Lower leg skin (tissue), 4 donors: Measurements from ENCODE around the gene NOX4. TPM values are rescaled to one million over a fixed set of nuclear protein-coding genes. Genes with fewer than 3 reads are reported as not detected.
"Not testable (repeated sequence)": the region's sequence is repeated elsewhere in the genome, so short reads cannot be mapped to it uniquely, and the experiment has no call there.

Source experiments
- DNase-seq, 2 donors: peaks; one replicate each; pipeline ENCODE4 v3.0.0-alpha.2; 2019; ENCODE audit warnings: low spot score in 2 of 2
- H3K4me3 ChIP-seq: fragments of 200-600 bp; sonication (generic); 2 replicates; pipeline ENCODE4 v1.5.1; 2017; ENCODE audit warnings: mild to moderate bottlenecking, low read depth; ENCODE audit not compliant: poor library complexity, severe bottlenecking
- POLR2A ChIP-seq, 2 donors: fragments of 450-650 bp; IDR thresholded peaks; one replicate each; pipeline ENCODE4 v1.6.1; 2016 to 2017; ENCODE audit warnings: antibody characterized with exemption in 2 of 2, mild to moderate bottlenecking in 1 of 2, moderate library complexity in 1 of 2
- WGBS, 2 donors: methylation state at CpG; one replicate each; pipeline ENCODE4 v1.1.5; 2018; 5-methylcytosine and 5-hydroxymethylcytosine counted together
- intact Hi-C: fragments of 100-400 bp; cut with DNase I; formaldehyde crosslinking; loops from one replicate; pipeline ENCODE4 v1.15.0; 2023; ENCODE audit warnings: low total_unique reads
- total RNA-seq, 4 donors: library from RNA; depleted of rRNA; stranded (reverse); fragments of >200 nt; gene quantifications; one replicate each; pipeline ENCODE4 v1.1.0, GENCODE V29; 2016
- TF ChIP-seq, protein P1 (sequence below), 3 donors: fragments of 450-650 bp; IDR thresholded peaks; one replicate each; pipeline ENCODE4 v1.5.1; 2016; ENCODE audit warnings: antibody characterized with exemption in 3 of 3, mild to moderate bottlenecking in 3 of 3, moderate library complexity in 2 of 3

The NOX4 gene
- total RNA-seq, 4 donors from 2014 or later: 1.2 to 8.3 (median 2.8) TPM

DNA sequence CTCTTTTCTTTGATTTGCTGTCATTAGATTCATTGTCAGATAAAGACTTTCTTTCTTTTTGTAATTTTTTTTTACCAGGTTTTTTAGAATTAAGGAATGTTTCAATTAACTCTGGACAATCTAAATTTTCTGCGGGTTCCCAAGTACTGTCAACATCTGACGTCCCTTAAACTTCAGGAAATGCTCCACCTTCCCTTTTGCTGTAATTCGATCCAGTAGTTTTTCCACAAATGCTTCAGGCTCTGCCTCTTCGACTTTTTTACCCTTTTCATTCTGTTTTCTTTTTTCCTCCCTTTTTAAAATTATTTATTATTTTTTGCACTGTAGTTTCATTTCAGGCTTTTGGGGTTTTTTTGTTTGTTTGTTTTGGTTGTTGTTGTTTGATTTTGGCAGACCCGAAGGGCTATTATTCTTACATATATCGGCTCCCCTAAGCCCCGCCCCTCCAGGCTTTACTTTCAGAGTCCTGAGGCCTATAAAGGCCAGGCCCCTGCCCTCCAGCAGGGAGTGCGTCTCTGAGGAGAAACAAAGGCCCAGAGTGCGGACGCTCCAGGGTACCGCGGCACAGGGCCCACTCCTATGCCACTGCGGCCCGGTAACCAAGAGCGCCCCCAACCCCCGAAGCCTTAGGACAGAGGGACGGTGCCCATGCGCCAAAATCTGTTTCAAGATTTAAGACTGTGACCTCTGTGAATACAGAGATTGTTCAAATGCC lies 197.1 kb downstream of the NOX4 start:
- no peak overlapping the region for H3K4me3 ChIP-seq
- WGBS, 2 donors: 23 to 32% methylated on average over 18 of the region's 18 CpGs
- TF ChIP-seq, protein P1, sequence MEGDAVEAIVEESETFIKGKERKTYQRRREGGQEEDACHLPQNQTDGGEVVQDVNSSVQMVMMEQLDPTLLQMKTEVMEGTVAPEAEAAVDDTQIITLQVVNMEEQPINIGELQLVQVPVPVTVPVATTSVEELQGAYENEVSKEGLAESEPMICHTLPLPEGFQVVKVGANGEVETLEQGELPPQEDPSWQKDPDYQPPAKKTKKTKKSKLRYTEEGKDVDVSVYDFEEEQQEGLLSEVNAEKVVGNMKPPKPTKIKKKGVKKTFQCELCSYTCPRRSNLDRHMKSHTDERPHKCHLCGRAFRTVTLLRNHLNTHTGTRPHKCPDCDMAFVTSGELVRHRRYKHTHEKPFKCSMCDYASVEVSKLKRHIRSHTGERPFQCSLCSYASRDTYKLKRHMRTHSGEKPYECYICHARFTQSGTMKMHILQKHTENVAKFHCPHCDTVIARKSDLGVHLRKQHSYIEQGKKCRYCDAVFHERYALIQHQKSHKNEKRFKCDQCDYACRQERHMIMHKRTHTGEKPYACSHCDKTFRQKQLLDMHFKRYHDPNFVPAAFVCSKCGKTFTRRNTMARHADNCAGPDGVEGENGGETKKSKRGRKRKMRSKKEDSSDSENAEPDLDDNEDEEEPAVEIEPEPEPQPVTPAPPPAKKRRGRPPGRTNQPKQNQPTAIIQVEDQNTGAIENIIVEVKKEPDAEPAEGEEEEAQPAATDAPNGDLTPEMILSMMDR (IDR thresholded peaks at IDR 0.05): no peak
- no peak for TF ChIP-seq POLR2A (IDR thresholded peaks at IDR 0.05)
- DNase-seq: no peak
- intact Hi-C loops: no loop called here

DNA sequence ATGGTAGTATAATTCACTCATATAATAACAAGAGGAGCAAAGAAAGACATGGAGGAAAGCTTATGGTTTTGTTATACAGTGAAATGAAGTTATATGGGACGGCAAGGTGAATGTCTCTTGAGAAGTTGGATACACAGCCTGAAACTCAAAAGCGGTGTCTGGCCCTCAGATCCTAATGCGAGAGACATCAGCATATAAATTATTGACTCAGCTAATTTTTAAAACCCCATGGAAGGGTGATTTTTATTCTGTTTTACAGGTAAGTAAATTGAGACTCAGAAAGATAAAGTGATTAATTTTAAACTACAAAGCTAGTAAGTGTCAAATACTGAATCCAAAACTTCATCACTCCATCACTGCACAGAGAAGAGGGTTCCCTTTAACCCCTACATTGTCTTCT lies 203.2 kb downstream of the NOX4 start:
- DNase-seq, intact Hi-C loops, H3K4me3 ChIP-seq: not testable (repeated sequence)
- WGBS, 2 donors: 90 to 92% methylated on average over 3 of the region's 3 CpGs

DNA sequence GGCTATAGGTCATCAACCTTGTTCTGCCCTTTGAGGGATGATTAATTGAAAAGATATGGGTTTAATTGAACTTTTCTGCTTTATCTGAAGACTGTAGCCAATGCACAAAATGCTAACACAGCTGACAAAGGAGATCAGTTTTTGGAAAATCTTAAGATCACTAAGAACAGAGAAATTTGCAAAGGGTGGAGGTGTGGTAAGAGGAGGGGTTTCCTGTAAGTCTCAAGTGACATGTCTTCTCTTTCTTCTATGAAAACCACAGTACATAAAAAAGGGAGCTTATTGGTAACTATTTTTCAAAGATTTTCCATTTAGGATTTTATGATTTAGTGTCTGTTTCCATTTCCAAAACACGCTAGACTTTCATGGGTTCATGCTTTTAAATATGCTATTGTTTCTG lies 204.6 kb downstream of the NOX4 start:
- DNase-seq, H3K4me3 ChIP-seq, intact Hi-C loops: not testable (repeated sequence)
- 64 to 74% methylated on average over 1 of the region's 1 CpG for WGBS, 2 donors

DNA sequence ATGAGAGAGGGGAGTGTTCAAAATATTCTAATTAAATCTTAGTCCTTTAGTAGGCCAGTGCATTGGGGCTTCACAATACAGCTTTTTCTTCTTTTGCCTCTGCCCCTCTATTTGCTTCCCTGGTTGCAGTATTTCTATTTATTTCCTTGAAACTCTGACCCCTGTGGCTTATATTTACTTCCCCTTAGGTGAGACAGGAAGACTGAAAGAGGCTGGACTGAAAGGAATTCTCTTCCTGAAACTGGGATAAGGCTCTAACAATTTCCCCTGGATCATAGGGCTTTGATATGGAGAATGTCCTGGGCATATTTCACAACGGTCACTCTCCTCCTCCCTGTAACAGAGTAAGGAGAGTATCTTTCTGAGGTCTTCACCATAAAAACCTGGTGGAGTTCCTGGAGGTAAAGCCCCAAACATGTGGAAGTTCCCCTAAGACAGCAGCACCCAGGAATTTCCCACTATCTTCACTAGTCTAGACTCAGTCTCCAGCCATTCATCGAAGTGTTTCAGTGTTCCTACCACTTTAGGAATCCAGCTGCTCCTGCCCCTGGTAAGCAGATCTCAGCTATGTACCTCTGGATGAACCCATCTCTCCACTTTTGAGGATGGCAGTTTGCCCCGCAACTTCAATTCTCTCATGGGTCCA lies 210.0 kb downstream of the NOX4 start:
- intact Hi-C loops, DNase-seq, H3K4me3 ChIP-seq: not testable (repeated sequence)
- 75 to 80% methylated on average over 3 of the region's 3 CpGs for WGBS, 2 donors

DNA sequence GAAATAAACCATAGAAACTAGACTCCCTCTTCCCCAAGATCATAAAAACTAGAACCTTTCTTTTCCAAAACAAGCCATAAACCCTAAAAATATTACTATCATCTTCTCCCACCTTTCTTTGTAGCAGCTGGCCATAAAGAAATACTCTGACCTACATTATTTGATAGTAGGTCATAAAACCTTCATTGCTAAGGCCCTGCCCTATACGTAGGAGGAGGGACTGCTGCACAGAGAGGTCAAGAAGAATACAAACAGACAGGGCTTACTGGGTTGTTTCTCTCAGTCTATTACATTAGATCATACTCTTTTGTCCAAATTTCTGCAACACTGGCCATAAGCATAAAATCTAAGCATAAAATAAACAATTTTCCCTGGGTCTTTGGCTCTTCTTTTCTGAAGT lies 212.0 kb downstream of the NOX4 start:
- intact Hi-C loops: no loop called here
- TF ChIP-seq, protein P1 (IDR thresholded peaks at IDR 0.05): no peak
- no peak for TF ChIP-seq POLR2A (IDR thresholded peaks at IDR 0.05)
- DNase-seq: no peak
- H3K4me3 ChIP-seq: no peak overlapping the region
- WGBS, 2 donors: 71 to 73% methylated on average over 1 of the region's 1 CpG

DNA sequence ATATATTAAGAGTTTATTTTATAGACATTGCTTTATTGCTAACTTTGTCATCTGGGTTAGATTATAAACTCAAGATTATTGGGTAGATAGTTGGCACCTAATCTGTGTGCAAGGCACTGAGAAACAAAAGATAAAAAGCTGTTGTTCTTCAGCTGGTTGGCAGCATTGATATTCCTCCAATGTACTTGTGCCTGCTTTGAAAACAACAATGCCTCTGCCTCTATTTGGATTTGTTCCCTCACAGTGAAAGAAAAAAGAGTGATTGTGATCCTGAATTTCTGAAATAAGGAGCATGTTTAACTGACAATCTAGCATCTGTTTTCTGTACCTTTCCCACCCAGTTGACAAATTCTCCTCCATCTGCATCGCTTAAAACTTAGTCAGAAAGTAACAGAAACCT lies 215.2 kb downstream of the NOX4 start:
- no peak for TF ChIP-seq POLR2A (IDR thresholded peaks at IDR 0.05)
- H3K4me3 ChIP-seq: no peak overlapping the region
- no peak for DNase-seq
- intact Hi-C loops: no loop called here
- 70 to 78% methylated on average over 1 of the region's 1 CpG for WGBS, 2 donors

Other genes starting within 250 kb of the NOX4 start
- not detected for gene TRIM77, start 218.9 kb upstream of the NOX4 start, total RNA-seq